Esophagus squamous epithelium (tissue), 4 donors: Measurements from ENCODE around the gene EHMT1.

ENCODE experiments used
- POLR2A ChIP-seq, 4 donors: fragments of 450-650 bp; IDR thresholded peaks; one replicate each; pipeline ENCODE4 v1.6.1; 2017; ENCODE audit warnings: antibody characterized with exemption in 4 of 4, mild to moderate bottlenecking in 4 of 4, moderate library complexity in 3 of 4
- TF ChIP-seq, protein P1 (sequence below), 6 experiments: fragments of 450-650 bp in 4 of 6; fragments of 200-600 bp in 2 of 6; sonication (generic) in 2 of 6; IDR thresholded peaks; one replicate each; pipeline ENCODE4 v1.5.1; 2016 to 2019; ENCODE audit warnings: antibody characterized with exemption in 6 of 6, mild to moderate bottlenecking in 4 of 6, moderate library complexity in 4 of 6

GRCh38 chr9:137645211-137645610 is 26.4 kb downstream of the EHMT1 start:
- TF ChIP-seq, protein P1, sequence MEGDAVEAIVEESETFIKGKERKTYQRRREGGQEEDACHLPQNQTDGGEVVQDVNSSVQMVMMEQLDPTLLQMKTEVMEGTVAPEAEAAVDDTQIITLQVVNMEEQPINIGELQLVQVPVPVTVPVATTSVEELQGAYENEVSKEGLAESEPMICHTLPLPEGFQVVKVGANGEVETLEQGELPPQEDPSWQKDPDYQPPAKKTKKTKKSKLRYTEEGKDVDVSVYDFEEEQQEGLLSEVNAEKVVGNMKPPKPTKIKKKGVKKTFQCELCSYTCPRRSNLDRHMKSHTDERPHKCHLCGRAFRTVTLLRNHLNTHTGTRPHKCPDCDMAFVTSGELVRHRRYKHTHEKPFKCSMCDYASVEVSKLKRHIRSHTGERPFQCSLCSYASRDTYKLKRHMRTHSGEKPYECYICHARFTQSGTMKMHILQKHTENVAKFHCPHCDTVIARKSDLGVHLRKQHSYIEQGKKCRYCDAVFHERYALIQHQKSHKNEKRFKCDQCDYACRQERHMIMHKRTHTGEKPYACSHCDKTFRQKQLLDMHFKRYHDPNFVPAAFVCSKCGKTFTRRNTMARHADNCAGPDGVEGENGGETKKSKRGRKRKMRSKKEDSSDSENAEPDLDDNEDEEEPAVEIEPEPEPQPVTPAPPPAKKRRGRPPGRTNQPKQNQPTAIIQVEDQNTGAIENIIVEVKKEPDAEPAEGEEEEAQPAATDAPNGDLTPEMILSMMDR (IDR thresholded peaks at IDR 0.05) = no peak
- TF ChIP-seq POLR2A (IDR thresholded peaks at IDR 0.05) = no peak
